IMR-90 (cell line): Measurements from ENCODE around the gene RNF111. TPM values are rescaled to one million over a fixed set of nuclear protein-coding genes. Genes with fewer than 3 reads are reported as not detected.

Experiments used
- ATAC-seq: fragments of 200-7000 bp; cut with Tn5 transposase; 2 replicates; pipeline ENCODE4 v1.9.1; 2020; ENCODE audit warnings: low read depth, mild to moderate bottlenecking, moderate library complexity
- BruUV-seq: library from RNA; stranded (reverse); fragments of 400-500 nt; replicated peaks from 2 replicates; lab custom pipeline; 2021; lab: Mats Ljungman, UMichigan
- CTCF ChIA-PET: fragments of 300-600 bp; formaldehyde crosslinking; extraction: SDS; loops from one replicate; lab custom pipeline; 2021; ENCODE audit warnings: antibody characterized with exemption; lab: Yijun Ruan, JAX
- POLR2A ChIA-PET: fragments of 300-600 bp; sonication (Branson Sonifier 250); formaldehyde crosslinking; loops from one replicate; lab custom pipeline; 2022; ENCODE audit warnings: antibody characterized with exemption; ENCODE audit not compliant: unreplicated experiment; lab: Charles Lee
- DNase-seq: peaks from one replicate; pipeline ENCODE4 v3.0.0; 2013
- H2AFZ ChIP-seq: replicated peaks from 2 replicates; pipeline ENCODE3; 2013; ENCODE audit warnings: low read length, mild to moderate bottlenecking; ENCODE audit not compliant: poor library complexity
- H2AK5ac ChIP-seq: 2 replicates; pipeline ENCODE4 v1.6.1; 2013; ENCODE audit warnings: low read depth, low read length, inconsistent platforms
- H2AK9ac ChIP-seq: replicated peaks from 2 replicates; pipeline ENCODE3; 2013; ENCODE audit warnings: mild to moderate bottlenecking, low read depth, low read length, moderate library complexity; ENCODE audit not compliant: poor library complexity
- H2BK120ac ChIP-seq: 2 replicates; pipeline ENCODE4 v1.6.1; 2013; ENCODE audit warnings: low read depth, low read length, inconsistent platforms
- H2BK15ac ChIP-seq: 3 replicates; pipeline ENCODE4 v1.6.1; 2013; ENCODE audit warnings: low read depth, low read length, inconsistent platforms
- H2BK20ac ChIP-seq: 2 replicates; pipeline ENCODE4 v1.6.1; 2013; ENCODE audit warnings: low read depth, mild to moderate bottlenecking, inconsistent platforms, low read length, moderate library complexity
- H2BK5ac ChIP-seq: 2 replicates; pipeline ENCODE4 v1.6.1; 2013; ENCODE audit warnings: mild to moderate bottlenecking, low read depth, low read length, inconsistent platforms; ENCODE audit not compliant: poor library complexity, severe bottlenecking
- H3K14ac ChIP-seq: replicated peaks from 2 replicates; pipeline ENCODE4 v1.6.1; 2013; ENCODE audit warnings: low read depth, low read length, inconsistent platforms
- H3K18ac ChIP-seq: 2 replicates; pipeline ENCODE4 v1.6.1; 2013; ENCODE audit warnings: low read depth, low read length, control low read depth
- H3K23ac ChIP-seq: 2 replicates; pipeline ENCODE4 v1.6.1; 2013; ENCODE audit warnings: low read depth, low read length, inconsistent platforms
- H3K27ac ChIP-seq: 2 replicates; pipeline ENCODE4 v1.5.1; 2013; ENCODE audit warnings: mild to moderate bottlenecking, control low read depth, low read length; ENCODE audit not compliant: insufficient read depth
- H3K27me3 ChIP-seq: 2 replicates; pipeline ENCODE4 v1.6.1; 2013; ENCODE audit warnings: low read length; ENCODE audit not compliant: control insufficient read depth, insufficient read depth
- H3K36me3 ChIP-seq: 2 replicates; pipeline ENCODE4 v1.6.1; 2013; ENCODE audit warnings: low read length, mixed read lengths; ENCODE audit not compliant: control insufficient read depth, insufficient read depth
- H3K4ac ChIP-seq: 2 replicates; pipeline ENCODE4 v1.6.1; 2013; ENCODE audit warnings: low read depth, low read length, inconsistent platforms
- H3K4me1 ChIP-seq: 2 replicates; pipeline ENCODE4 v1.6.1; 2013; ENCODE audit warnings: low read length, mixed read lengths; ENCODE audit not compliant: control insufficient read depth, insufficient read depth
- H3K4me2 ChIP-seq: 2 replicates; pipeline ENCODE4 v1.6.1; 2013; ENCODE audit warnings: low read depth, mild to moderate bottlenecking, control low read depth, low read length, moderate library complexity
- H3K4me3 ChIP-seq: 2 replicates; pipeline ENCODE4 v1.5.1; 2013; ENCODE audit warnings: low read depth, mild to moderate bottlenecking, control low read depth, low read length, moderate library complexity; ENCODE audit not compliant: insufficient read depth
- H3K56ac ChIP-seq: 2 replicates; pipeline ENCODE4 v1.6.1; 2013; ENCODE audit warnings: low read length, inconsistent platforms; ENCODE audit not compliant: insufficient read depth; ENCODE audit errors: extremely low read depth
- H3K79me1 ChIP-seq, 2 experiments: 2 replicates each; pipeline ENCODE4 v1.6.1; 2013; ENCODE audit warnings: low read length in 2 of 2, inconsistent platforms in 1 of 2, low read depth in 1 of 2
- H3K9ac ChIP-seq: 2 replicates; pipeline ENCODE4 v1.6.1; 2013; ENCODE audit warnings: low read depth, low read length, control low read depth
- H3K9me1 ChIP-seq: 2 replicates; pipeline ENCODE4 v1.6.1; 2013; ENCODE audit warnings: low read length, inconsistent platforms; ENCODE audit not compliant: insufficient read depth
- H3K9me3 ChIP-seq: 2 replicates; pipeline ENCODE4 v1.6.1; 2013; ENCODE audit warnings: low read length; ENCODE audit not compliant: control insufficient read depth, insufficient read depth
- H4K20me1 ChIP-seq: 2 replicates; pipeline ENCODE4 v1.6.1; 2013; ENCODE audit warnings: low read length, inconsistent platforms; ENCODE audit not compliant: insufficient read depth
- H4K5ac ChIP-seq: 2 replicates; pipeline ENCODE4 v1.6.1; 2013; ENCODE audit warnings: mild to moderate bottlenecking, low read depth, low read length, control low read depth
- H4K8ac ChIP-seq, 2 experiments: 2 replicates each; pipeline ENCODE4 v1.6.1; 2013; ENCODE audit warnings: low read depth in 2 of 2, low read length in 2 of 2, control low read depth in 1 of 2, inconsistent platforms in 1 of 2
- H4K91ac ChIP-seq: 2 replicates; pipeline ENCODE4 v1.6.1; 2013; ENCODE audit warnings: low read depth, low read length, inconsistent platforms; ENCODE audit not compliant: insufficient read depth
- NFE2L2 ChIP-seq: fragments of 150-350 bp; IDR thresholded peaks from 2 replicates; pipeline ENCODE4 v1.6.1; 2016; ENCODE audit warnings: low read depth, mild to moderate bottlenecking, low read length
- RAD21 ChIP-seq: IDR thresholded peaks from 2 replicates; pipeline ENCODE4 v1.6.1; 2012; ENCODE audit warnings: low read length, improper control_type of control experiment
- RCOR1 ChIP-seq: IDR thresholded peaks from 2 replicates; pipeline ENCODE4 v1.6.1; 2012; ENCODE audit warnings: mild to moderate bottlenecking, low read length, improper control_type of control experiment; ENCODE audit not compliant: insufficient replicate concordance
- WGBS, 2 experiments: methylation state at CpG; one replicate each; pipeline versions ENCODE4 v1.1.5 to v1.1.7; 2013; ENCODE audit warnings: missing lambda C conversion rate in 2 of 2; ENCODE audit not compliant: insufficient read length in 1 of 2; ENCODE audit errors: extremely low coverage in 2 of 2; 5-methylcytosine and 5-hydroxymethylcytosine counted together
- dilution Hi-C: fragments of 300-500 bp; cut with HindIII; formaldehyde crosslinking; loops from one replicate; pipeline ENCODE4 v1.14.3; 2018; ENCODE audit warnings: low sequenced_read_pairs; ENCODE audit not compliant: unreplicated experiment
- in situ Hi-C: fragments of 300-500 bp; cut with MboI; formaldehyde crosslinking; loops from 3 replicates; pipeline ENCODE4 v1.14.3; 2019; ENCODE audit warnings: low sequenced_read_pairs, inconsistent platforms, mixed read lengths
- intact Hi-C: fragments of 100-400 bp; cut with micrococcal nuclease; formaldehyde crosslinking; loops from 2 replicates; pipeline ENCODE4 v1.10.0; 2022
- polyA plus RNA-seq, 3 experiments: library from polyadenylated mRNA; depleted of rRNA; stranded (reverse); fragments of >200 nt; gene quantifications; 2 replicates each; pipeline ENCODE4 v1.2.3, GENCODE V29; 2012; ENCODE audit warnings: low replicate concordance in 1 of 3
- total RNA-seq: library from RNA; depleted of rRNA; stranded (reverse); fragments of >200 nt; gene quantifications from 2 replicates; pipeline ENCODE4 v1.2.3, GENCODE V29; 2012

Gene RNF111
- total and polyA plus RNA-seq, 2 of the 4 experiments (the other 2 are of a cell fraction), result 13.5 to 20.1 TPM

DNA sequence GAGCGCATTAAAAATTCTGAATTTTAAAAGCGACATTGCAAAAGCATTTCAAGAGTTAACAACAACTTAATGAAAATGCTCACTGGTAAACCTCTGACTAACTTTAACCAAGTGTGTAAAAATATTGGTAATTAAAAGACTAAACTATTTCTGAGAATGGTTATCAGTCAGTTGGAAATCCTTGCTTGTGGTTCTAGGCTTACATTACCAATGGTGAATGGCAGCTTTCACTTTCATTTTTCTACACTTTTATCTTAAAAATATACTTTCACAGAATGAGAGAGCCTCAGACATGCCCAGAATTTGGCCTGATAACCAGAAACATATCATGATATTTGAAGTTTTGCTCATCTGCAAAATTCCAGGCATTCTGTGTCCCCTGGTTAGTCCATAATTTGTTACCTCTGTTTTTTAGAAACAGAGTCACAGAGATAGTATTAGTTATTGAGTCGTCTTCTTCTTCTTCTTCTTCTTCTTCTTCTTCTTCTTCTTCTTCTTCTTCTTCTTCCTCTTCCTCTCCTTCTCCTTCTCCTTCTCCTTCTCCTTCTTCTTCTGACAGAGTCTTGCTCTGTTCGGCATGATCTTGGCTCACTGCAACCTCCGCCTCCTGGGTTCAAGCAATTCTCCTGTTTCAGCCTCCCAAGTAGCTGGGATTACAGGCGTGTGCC is 5.5 kb upstream of the RNF111 start:
- intact Hi-C loops (loop anchor here (10.0 kb wide), 1 partner anchor 393 kb away; the partner anchor contains the start of gene MYO1E), dilution Hi-C loops (no loop called here)
- H2AFZ ChIP-seq, result no peak overlapping the region

More for the DNA sequence above, 5.5 kb upstream of the RNF111 start:
- H4K20me1 ChIP-seq, result no peaks in the 10 kb centered on the region
- no peak overlapping the region for H2AK5ac ChIP-seq
- in situ Hi-C loops, result no loop called here
- H2BK20ac ChIP-seq, result no peak overlapping the region
- H3K9me1 ChIP-seq, result no peaks in the 10 kb centered on the region
- H3K36me3 ChIP-seq, result no peaks in the 10 kb centered on the region
- H3K9ac ChIP-seq, result no peak overlapping the region
- no peak overlapping the region for H4K91ac ChIP-seq
- peak overlapping the region; percentile 29; the same call in 1 of the 2 replicates for H3K14ac ChIP-seq
- ChIA-PET CTCF (interaction anchor here (0.6 to 0.7 kb wide), 3 partner anchors 92 to 528 kb away, joined by 3 to 5 read pairs (median 3); no protein-coding TSS in a partner anchor), POLR2A (no interaction called here)
- H3K79me1 ChIP-seq, result no peaks in the 10 kb centered on the region
- H3K4me3 ChIP-seq, result no peak overlapping the region
- ATAC-seq (no peak), DNase-seq (no peak)
- H3K18ac ChIP-seq, result no peak overlapping the region
- H3K56ac ChIP-seq, result no peak overlapping the region
- no TSS peak for BruUV-seq
- H3K27ac ChIP-seq, result no peak overlapping the region
- no peak overlapping the region for H2BK120ac ChIP-seq
- no peaks in the 10 kb centered on the region for H3K27me3 ChIP-seq
- H3K4me2 ChIP-seq, result peak overlapping the region; percentile 65; the same call in 1 of the 2 replicates
- no CpG with 5 or more reads among the region's 6 CpGs for WGBS, 2 experiments
- H2BK5ac ChIP-seq, result no peak overlapping the region
- no peak overlapping the region for H4K5ac ChIP-seq
- peak overlapping the region in 1 of 2 experiments; percentile 62; a peak in 2 of 4 replicates for H4K8ac ChIP-seq
- no peak overlapping the region for H3K4ac ChIP-seq
- H3K4me1 ChIP-seq, result no peaks in the 10 kb centered on the region
- H2BK15ac ChIP-seq, result no peak overlapping the region
- no peak for TF ChIP-seq RAD21
- TF ChIP-seq RCOR1, result no peak
- TF ChIP-seq NFE2L2, result no peak
- no peak overlapping the region for H3K23ac ChIP-seq
- no peak overlapping the region for H2AK9ac ChIP-seq
- no peaks in the 10 kb centered on the region for H3K9me3 ChIP-seq
